Activated B cell treated with CpG ODN at 0.5 μM for 24 hours (primary cell): Measurements from ENCODE around the gene LCE3B. TPM values are rescaled to one million over a fixed set of nuclear protein-coding genes. Genes with fewer than 3 reads are reported as not detected.

Experiments used
- ATAC-seq: fragments of 200-7000 bp; cut with Tn5 transposase; one replicate; pipeline ENCODE4 v1.10.0; 2021; ENCODE audit warnings: low read depth, mild to moderate bottlenecking, moderate library complexity
- CTCF ChIA-PET: fragments of 350-600 bp; sonication (Branson Sonifier 250); formaldehyde crosslinking; loops from one replicate; lab custom pipeline; 2021; ENCODE audit warnings: antibody characterized with exemption; lab: Charles Lee
- POLR2A ChIA-PET: fragments of 350-600 bp; sonication (Branson Sonifier 250); formaldehyde crosslinking; loops from one replicate; lab custom pipeline; 2021; ENCODE audit warnings: antibody characterized with exemption; lab: Charles Lee
- DNase-seq: peaks from one replicate; pipeline ENCODE4 v3.0.0; 2022
- H3K27ac Mint-ChIP-seq: one replicate; pipeline ENCODE4 v1.8.0; 2020; ENCODE audit warnings: mixed read lengths
- H3K27me3 Mint-ChIP-seq: one replicate; pipeline ENCODE4 v1.8.0; 2021; ENCODE audit warnings: mixed read lengths
- H3K36me3 Mint-ChIP-seq: one replicate; pipeline ENCODE4 v1.8.0; 2021; ENCODE audit warnings: low read depth, mixed read lengths
- H3K4me1 Mint-ChIP-seq: one replicate; pipeline ENCODE4 v1.8.0; 2021; ENCODE audit warnings: mixed read lengths
- H3K4me3 Mint-ChIP-seq: one replicate; pipeline ENCODE4 v1.8.0; 2020; ENCODE audit warnings: mild to moderate bottlenecking, mixed read lengths
- H3K9me3 Mint-ChIP-seq: one replicate; pipeline ENCODE4 v1.8.0; 2020; ENCODE audit warnings: mixed read lengths
- CTCF ChIP-seq: fragments of 200-600 bp; IDR thresholded peaks from one replicate; pipeline ENCODE4 v1.8.0; 2022; ENCODE audit warnings: antibody characterized with exemption, mild to moderate bottlenecking
- intact Hi-C: fragments of 100-400 bp; cut with micrococcal nuclease; formaldehyde crosslinking; loops from one replicate; pipeline ENCODE4 v1.15.1; 2024
- total RNA-seq: library from RNA; stranded (reverse); gene quantifications from 2 replicates; pipeline ENCODE4 v1.2.3, GENCODE V29; 2022

Gene LCE3B
- total RNA-seq, 1 donor from 2014 or later, result not detected

- peaks cover 12% of the 10 kb centered on the region for H3K27me3 Mint-ChIP-seq
- no peak overlapping the region for H3K4me3 Mint-ChIP-seq
- H3K4me1 Mint-ChIP-seq, result no peaks in the 10 kb centered on the region
- ATAC-seq (no peak), DNase-seq (no peak)
- no peak for TF ChIP-seq CTCF
- H3K9me3 Mint-ChIP-seq, result peaks cover 18% of the 10 kb centered on the region
- intact Hi-C loops, result no loop called here
- no peak overlapping the region for H3K27ac Mint-ChIP-seq
- ChIA-PET CTCF (no interaction called here), POLR2A (no interaction called here)
- H3K36me3 Mint-ChIP-seq, result no peaks in the 10 kb centered on the region
Observed at GRCh38 chr1:152621993-152622392, 8.4 kb downstream of the LCE3B start.

GRCh38 chr1:152622803-152623202 lies 9.2 kb downstream of the LCE3B start, which contains the start of gene LCE3A:
Gene LCE3A (minus strand): TSS chr1:152623103. CDS start chr1:152623103, 0 bp downstream.
- intact Hi-C loops, result no loop called here
- CTCF ChIA-PET, result no interaction called here
- TF ChIP-seq CTCF, result no peak
- ATAC-seq (no peak), DNase-seq (no peak)
- Mint-ChIP-seq H3K4me1 (no peaks in the 10 kb centered on the region), H3K36me3 (no peaks in the 10 kb centered on the region), H3K9me3 (peaks cover 14% of the 10 kb centered on the region), H3K4me3 (no peak within 1 kb of the TSS), H3K27ac (no peak within 1 kb of the TSS), H3K27me3 (peaks cover 14% of the 10 kb centered on the region)
- POLR2A ChIA-PET, result no interaction called here

GRCh38 chr1:152623203-152623844 lies 9.7 kb downstream of the LCE3B start:
- ChIA-PET POLR2A (no interaction called here), CTCF (no interaction called here)
- intact Hi-C loops, result no loop called here
- Mint-ChIP-seq H3K9me3 (peaks cover 14% of the 10 kb centered on the region), H3K27ac (no peak overlapping the region), H3K36me3 (no peaks in the 10 kb centered on the region), H3K4me3 (no peak overlapping the region), H3K4me1 (no peaks in the 10 kb centered on the region), H3K27me3 (peaks cover 16% of the 10 kb centered on the region)
- no peak for ATAC-seq
- no peak for DNase-seq
- no peak for TF ChIP-seq CTCF

- Mint-ChIP-seq H3K9me3 (peaks cover 2% of the 10 kb centered on the region), H3K4me1 (no peaks in the 10 kb centered on the region), H3K27me3 (peaks cover 28% of the 10 kb centered on the region), H3K36me3 (no peaks in the 10 kb centered on the region), H3K4me3 (no peak overlapping the region), H3K27ac (no peak overlapping the region)
- DNase-seq, result no peak
- ATAC-seq, result no peak
- no peak for TF ChIP-seq CTCF
- ChIA-PET CTCF (no interaction called here), POLR2A (no interaction called here)
- intact Hi-C loops, result no loop called here
Observed at GRCh38 chr1:152626744-152627143, 13.1 kb downstream of the LCE3B start.

GRCh38 chr1:152630596-152630995 lies 17.0 kb downstream of the LCE3B start:
- ChIA-PET POLR2A (no interaction called here), CTCF (no interaction called here)
- Mint-ChIP-seq H3K9me3 (peaks cover 4% of the 10 kb centered on the region), H3K36me3 (no peaks in the 10 kb centered on the region), H3K4me1 (no peaks in the 10 kb centered on the region), H3K27me3 (peaks cover 15% of the 10 kb centered on the region), H3K4me3 (no peak overlapping the region), H3K27ac (no peak overlapping the region)
- DNase-seq (no peak), ATAC-seq (no peak)
- no peak for TF ChIP-seq CTCF
- intact Hi-C loops, result no loop called here
